Astrocyte of the spinal cord (primary cell): ENCODE data around the gene LGR4.

Experiments used
- DNase-seq: peaks from one replicate; pipeline ENCODE4 v3.0.0; 2011; ENCODE audit warnings: low read depth, low spot score
- H3K4me3 ChIP-seq: 2 replicates; pipeline ENCODE4 v1.5.1; 2011; ENCODE audit warnings: low read depth, mild to moderate bottlenecking, low read length, moderate library complexity
- CTCF ChIP-seq: IDR thresholded peaks from 2 replicates; pipeline ENCODE4 v1.5.1; 2012; ENCODE audit warnings: low read depth, mild to moderate bottlenecking, low read length, inconsistent platforms
- in situ Hi-C: cut with HindIII; loops from 2 replicates; pipeline ENCODE4 v1.10.0; 2017; ENCODE audit warnings: low sequenced_read_pairs

Gene LGR4

GRCh38 chr11:27489092-27489491 lies 16.5 kb upstream of the LGR4 start:
- in situ Hi-C loops: loop anchor here (25.0 kb wide), 1 partner anchor 302 kb away; no protein-coding TSS in a partner anchor
- DNase-seq: no peak
- no peak for TF ChIP-seq CTCF
- H3K4me3 ChIP-seq: no peak overlapping the region

- H3K4me3 ChIP-seq: no peak overlapping the region
- in situ Hi-C loops: loop anchor here (25.0 kb wide), 1 partner anchor 300 kb away; no protein-coding TSS in a partner anchor
- TF ChIP-seq CTCF: no peak
- DNase-seq: no peak
These were observed 15.1 kb upstream of the LGR4 start for GRCh38 chr11:27487706-27488105.

- H3K4me3 ChIP-seq: no peak overlapping the region
- TF ChIP-seq CTCF: peak; percentile 83
- in situ Hi-C loops: loop anchor here (25.0 kb wide), 1 partner anchor 299 kb away; no protein-coding TSS in a partner anchor
- peak; percentile 75 for DNase-seq
These were observed 13.6 kb upstream of the LGR4 start for GRCh38 chr11:27485930-27486773.

- DNase-seq: no peak
- in situ Hi-C loops: loop anchor here (25.0 kb wide), 1 partner anchor 295 kb away; no protein-coding TSS in a partner anchor
- no peak for TF ChIP-seq CTCF
- no peak overlapping the region for H3K4me3 ChIP-seq
These were observed 10.2 kb upstream of the LGR4 start for GRCh38 chr11:27482793-27483192.

- H3K4me3 ChIP-seq: no peak overlapping the region
- DNase-seq: no peak
- TF ChIP-seq CTCF: no peak
- in situ Hi-C loops: loop anchor here (25.0 kb wide), 1 partner anchor 295 kb away; no protein-coding TSS in a partner anchor
These were observed 9.4 kb upstream of the LGR4 start for GRCh38 chr11:27481992-27482391.

GRCh38 chr11:27477831-27478230 lies 5.2 kb upstream of the LGR4 start:
- no peak for DNase-seq
- in situ Hi-C loops: loop anchor here (25.0 kb wide), 1 partner anchor 291 kb away; no protein-coding TSS in a partner anchor
- TF ChIP-seq CTCF: no peak
- H3K4me3 ChIP-seq: no peak overlapping the region
